ENCODE results near the gene RNF8.
"Not testable (repeated sequence)": the region's sequence is repeated elsewhere in the genome, so short reads cannot be mapped to it uniquely, and the experiment has no call there.

The RNF8 gene

GRCh38 chr6:37418722-37419121, 64.9 kb downstream of the RNF8 start:
- Mint-ChIP-seq H3K27me3 (peaks cover 16% of the 10 kb centered on the region), H3K4me3 (no peak overlapping the region), H3K9me3 (peaks cover 13% of the 10 kb centered on the region), H3K36me3 (ENCODE audit: low read depth) (no peaks in the 10 kb centered on the region), H3K27ac (no peak overlapping the region), H3K4me1 (ENCODE audit: low read depth) (no peaks in the 10 kb centered on the region)
- intact Hi-C loops (cut with micrococcal nuclease): no loop called here

GRCh38 chr6:37426058-37426944, 72.5 kb downstream of the RNF8 start:
- Mint-ChIP-seq H3K9me3 (no peaks in the 10 kb centered on the region), H3K27me3 (peaks cover 18% of the 10 kb centered on the region), H3K36me3 (ENCODE audit: low read depth) (no peaks in the 10 kb centered on the region), H3K4me3 (no peak overlapping the region), H3K27ac (no peak overlapping the region), H3K4me1 (ENCODE audit: low read depth) (no peaks in the 10 kb centered on the region)
- intact Hi-C loops (cut with micrococcal nuclease): no loop called here

- no peak overlapping the region for H3K4me3 Mint-ChIP-seq
- intact Hi-C loops (cut with micrococcal nuclease): no loop called here
- H3K36me3 Mint-ChIP-seq (ENCODE audit: low read depth): no peaks in the 10 kb centered on the region
- H3K4me1 Mint-ChIP-seq (ENCODE audit: low read depth): peaks cover under 1% of the 10 kb centered on the region
- H3K9me3 Mint-ChIP-seq: no peaks in the 10 kb centered on the region
- H3K27me3 Mint-ChIP-seq: peaks cover 18% of the 10 kb centered on the region
- H3K27ac Mint-ChIP-seq: no peak overlapping the region
Measured at GRCh38 chr6:37426945-37427510, 73.2 kb downstream of the RNF8 start.

GRCh38 chr6:37429352-37429750, 75.6 kb downstream of the RNF8 start:
- no peak overlapping the region for H3K27ac Mint-ChIP-seq

GRCh38 chr6:37432590-37432915, 78.8 kb downstream of the RNF8 start:
- H3K9me3 Mint-ChIP-seq: no peaks in the 10 kb centered on the region
- intact Hi-C loops (cut with micrococcal nuclease): no loop called here
- H3K27ac Mint-ChIP-seq: peak overlapping the region; percentile 81
- peak overlapping the region; percentile 86 for H3K4me3 Mint-ChIP-seq
- H3K36me3 Mint-ChIP-seq (ENCODE audit: low read depth): peaks cover 23% of the 10 kb centered on the region
- H3K4me1 Mint-ChIP-seq (ENCODE audit: low read depth): peaks cover 20% of the 10 kb centered on the region
- peaks cover 9% of the 10 kb centered on the region for H3K27me3 Mint-ChIP-seq

More at GRCh38 chr6:37429352-37429750, 75.6 kb downstream of the RNF8 start:
- no peak overlapping the region for H3K4me3 Mint-ChIP-seq
- intact Hi-C loops (cut with micrococcal nuclease): no loop called here
- no peaks in the 10 kb centered on the region for H3K36me3 Mint-ChIP-seq (ENCODE audit: low read depth)
- H3K27me3 Mint-ChIP-seq: peaks cover 16% of the 10 kb centered on the region
- peaks cover 16% of the 10 kb centered on the region for H3K4me1 Mint-ChIP-seq (ENCODE audit: low read depth)
- no peaks in the 10 kb centered on the region for H3K9me3 Mint-ChIP-seq

GRCh38 chr6:37432916-37433656, 79.3 kb downstream of the RNF8 start, which contains the start of gene CMTR1:
TSS of gene CMTR1 (plus strand) at chr6:37433221. CDS start at chr6:37435630, 2,409 bp downstream.
- Mint-ChIP-seq H3K4me1 (ENCODE audit: low read depth) (peaks cover 20% of the 10 kb centered on the region), H3K9me3 (no peaks in the 10 kb centered on the region), H3K4me3 (peak within 1 kb of the TSS; percentile 86), H3K27ac (peak within 1 kb of the TSS; percentile 81), H3K27me3 (peaks cover 4% of the 10 kb centered on the region), H3K36me3 (ENCODE audit: low read depth) (peaks cover 28% of the 10 kb centered on the region)
- intact Hi-C loops (cut with micrococcal nuclease): no loop called here

GRCh38 chr6:37433657-37434271, 80.0 kb downstream of the RNF8 start:
- H3K9me3 Mint-ChIP-seq: no peaks in the 10 kb centered on the region

GRCh38 chr6:37435373-37435772, 81.6 kb downstream of the RNF8 start:
- Mint-ChIP-seq H3K27me3 (no peaks in the 10 kb centered on the region), H3K4me1 (ENCODE audit: low read depth) (peaks cover 20% of the 10 kb centered on the region), H3K27ac (no peak overlapping the region), H3K36me3 (ENCODE audit: low read depth) (peaks cover 42% of the 10 kb centered on the region), H3K4me3 (no peak overlapping the region), H3K9me3 (no peaks in the 10 kb centered on the region)
- intact Hi-C loops (cut with micrococcal nuclease): no loop called here

More at GRCh38 chr6:37433657-37434271, 80.0 kb downstream of the RNF8 start:
- Mint-ChIP-seq H3K4me1 (ENCODE audit: low read depth) (peaks cover 20% of the 10 kb centered on the region), H3K27me3 (no peaks in the 10 kb centered on the region), H3K4me3 (peak overlapping the region; percentile 86), H3K36me3 (ENCODE audit: low read depth) (peaks cover 35% of the 10 kb centered on the region), H3K27ac (peak overlapping the region; percentile 81)
- intact Hi-C loops (cut with micrococcal nuclease): no loop called here

GRCh38 chr6:37435816-37436215, 82.0 kb downstream of the RNF8 start:
- H3K27ac Mint-ChIP-seq: no peak overlapping the region
- H3K27me3 Mint-ChIP-seq: no peaks in the 10 kb centered on the region
- H3K36me3 Mint-ChIP-seq (ENCODE audit: low read depth): peaks cover 42% of the 10 kb centered on the region
- H3K9me3 Mint-ChIP-seq: no peaks in the 10 kb centered on the region
- H3K4me3 Mint-ChIP-seq: no peak overlapping the region
- peaks cover 20% of the 10 kb centered on the region for H3K4me1 Mint-ChIP-seq (ENCODE audit: low read depth)
- intact Hi-C loops (cut with micrococcal nuclease): no loop called here

- Mint-ChIP-seq H3K9me3 (no peaks in the 10 kb centered on the region), H3K27ac (no peak overlapping the region), H3K27me3 (no peaks in the 10 kb centered on the region), H3K4me3 (no peak overlapping the region), H3K4me1 (ENCODE audit: low read depth) (peaks cover 8% of the 10 kb centered on the region), H3K36me3 (ENCODE audit: low read depth) (peaks cover 45% of the 10 kb centered on the region)
- intact Hi-C loops (cut with micrococcal nuclease): no loop called here
Measured at GRCh38 chr6:37438930-37439329, 85.1 kb downstream of the RNF8 start.

- intact Hi-C loops (cut with micrococcal nuclease): no loop called here
- Mint-ChIP-seq H3K27me3 (no peaks in the 10 kb centered on the region), H3K36me3 (ENCODE audit: low read depth) (peaks cover 58% of the 10 kb centered on the region), H3K4me3 (no peak overlapping the region), H3K4me1 (ENCODE audit: low read depth) (no peaks in the 10 kb centered on the region), H3K9me3 (no peaks in the 10 kb centered on the region), H3K27ac (no peak overlapping the region)
Measured at GRCh38 chr6:37441651-37442050, 87.9 kb downstream of the RNF8 start.

- Mint-ChIP-seq H3K4me1 (ENCODE audit: low read depth) (no peaks in the 10 kb centered on the region), H3K4me3 (peak overlapping the region; percentile 37)
- intact Hi-C loops (cut with micrococcal nuclease): no loop called here
Measured at GRCh38 chr6:37442416-37443215, 88.8 kb downstream of the RNF8 start.

GRCh38 chr6:37443216-37443542, 89.4 kb downstream of the RNF8 start:
- H3K27ac Mint-ChIP-seq: peak overlapping the region; percentile 59
- H3K4me1 Mint-ChIP-seq (ENCODE audit: low read depth); H3K9me3 Mint-ChIP-seq; intact Hi-C loops (cut with micrococcal nuclease); H3K27me3 Mint-ChIP-seq: not testable (repeated sequence)
- H3K4me3 Mint-ChIP-seq: peak overlapping the region; percentile 20
- H3K36me3 Mint-ChIP-seq (ENCODE audit: low read depth): peaks cover 58% of the 10 kb centered on the region

More at GRCh38 chr6:37442416-37443215, 88.8 kb downstream of the RNF8 start:
- Mint-ChIP-seq H3K27ac (peak overlapping the region; percentile 59), H3K9me3 (no peaks in the 10 kb centered on the region), H3K36me3 (ENCODE audit: low read depth) (peaks cover 58% of the 10 kb centered on the region), H3K27me3 (no peaks in the 10 kb centered on the region)
